GM19452 (cell line): ENCODE data around the gene CLPSL2.

Experiments used
- ATAC-seq: cut with Tn5 transposase; IDR thresholded peaks from one replicate; pipeline ENCODE4 v1.9.1; 2021; ENCODE audit not compliant: unreplicated experiment

CLPSL2 gene

GRCh38 chr6:35786810-35787209, 10.4 kb downstream of the CLPSL2 start:
- ATAC-seq: no peak

- no peak for ATAC-seq
These were observed 11.1 kb downstream of the CLPSL2 start for GRCh38 chr6:35787266-35788218.

GRCh38 chr6:35788423-35788982, 12.1 kb downstream of the CLPSL2 start:
- ATAC-seq: no peak

GRCh38 chr6:35790683-35791082, 14.3 kb downstream of the CLPSL2 start:
- no peak for ATAC-seq

GRCh38 chr6:35794536-35795452, 18.4 kb downstream of the CLPSL2 start:
- ATAC-seq: no peak

- ATAC-seq: no peak
These were observed 19.2 kb downstream of the CLPSL2 start for GRCh38 chr6:35795453-35796071.

- ATAC-seq: no peak
These were observed 19.8 kb downstream of the CLPSL2 start for GRCh38 chr6:35796236-35796635.

- ATAC-seq: no peak
These were observed 21.6 kb downstream of the CLPSL2 start for GRCh38 chr6:35797837-35798526.

GRCh38 chr6:35798706-35799105, 22.3 kb downstream of the CLPSL2 start:
- no peak for ATAC-seq

- ATAC-seq: no peak
These were observed 24.8 kb downstream of the CLPSL2 start for GRCh38 chr6:35801148-35801547.

GRCh38 chr6:35804996-35805736, 28.8 kb downstream of the CLPSL2 start, which contains the start of gene LHFPL5:
LHFPL5 (plus strand) TSS chr6:35805352; CDS start chr6:35805671, 319 bp downstream.
- ATAC-seq: no peak

GRCh38 chr6:35808688-35809087, 32.3 kb downstream of the CLPSL2 start:
- ATAC-seq: no peak

- ATAC-seq: no peak
These were observed 33.4 kb downstream of the CLPSL2 start for GRCh38 chr6:35809809-35810208.

GRCh38 chr6:35810971-35811698, 34.7 kb downstream of the CLPSL2 start:
- no peak for ATAC-seq

GRCh38 chr6:35811699-35811995, 35.2 kb downstream of the CLPSL2 start:
- no peak for ATAC-seq

GRCh38 chr6:35817515-35817914, 41.1 kb downstream of the CLPSL2 start:
- no peak for ATAC-seq

GRCh38 chr6:35823601-35824000, 47.2 kb downstream of the CLPSL2 start:
- ATAC-seq: no peak

- no peak for ATAC-seq
These were observed 48.3 kb downstream of the CLPSL2 start for GRCh38 chr6:35824552-35825192.
